Esophagus squamous epithelium (tissue), 4 donors: ENCODE measurements around the gene DLX1.

Source experiments
- CTCF ChIP-seq, 6 experiments: fragments of 450-650 bp in 4 of 6; fragments of 200-600 bp in 2 of 6; sonication (generic) in 2 of 6; IDR thresholded peaks; one replicate each; pipeline ENCODE4 v1.5.1; 2016 to 2019; ENCODE audit warnings: antibody characterized with exemption in 6 of 6, mild to moderate bottlenecking in 4 of 6, moderate library complexity in 4 of 6
- POLR2A ChIP-seq, 4 donors: fragments of 450-650 bp; IDR thresholded peaks; one replicate each; pipeline ENCODE4 v1.6.1; 2017; ENCODE audit warnings: antibody characterized with exemption in 4 of 4, mild to moderate bottlenecking in 4 of 4, moderate library complexity in 3 of 4

- no peak for TF ChIP-seq CTCF (IDR thresholded peaks at IDR 0.05)
- TF ChIP-seq POLR2A (IDR thresholded peaks at IDR 0.05): no peak
Measured at GRCh38 chr2:172074254-172074653, 11.1 kb upstream of the DLX1 start.
